K562 (cell line): ENCODE data around the gene NIPBL. TPM values are rescaled to one million over a fixed set of nuclear protein-coding genes. Genes with fewer than 3 reads are reported as not detected.

Experiments used
- ATAC-seq: fragments of 200-7000 bp; cut with Tn5 transposase; 3 replicates; pipeline ENCODE4 v1.9.1; 2020; ENCODE audit warnings: moderate library complexity
- BruUV-seq: library from RNA; stranded (reverse); fragments of 400-500 nt; replicated peaks from 2 replicates; lab custom pipeline; 2021; lab: Mats Ljungman, UMichigan
- CTCF ChIA-PET: fragments of 300-600 bp; formaldehyde crosslinking; extraction: SDS; loops from one replicate; lab custom pipeline; 2021; ENCODE audit warnings: low intra/inter-chr PET ratio; lab: Yijun Ruan, JAX
- POLR2A ChIA-PET: fragments of 300-600, 350-650 bp; sonication (Branson Sonifier 250); formaldehyde crosslinking; extraction: SDS; loops from one replicate; lab custom pipeline; 2021; ENCODE audit warnings: antibody characterized with exemption, inconsistent platforms; lab: Yijun Ruan, JAX
- DNase-seq, 4 experiments: peaks; one replicate each; pipeline versions ENCODE4 v3.0.0 to v3.0.0-alpha.2; 2011 to 2018; ENCODE audit warnings: low spot score in 3 of 4, mixed read lengths in 3 of 4; ENCODE audit errors: extremely low read depth in 1 of 4
- FAIRE-seq: peaks from 2 replicates; lab custom pipeline; 2011; peaks lifted over from hg19 to GRCh38; lab: Jason Lieb, UNC
- H2AFZ ChIP-seq: 2 replicates; pipeline ENCODE4 v1.6.0; 2011; ENCODE audit warnings: low read depth, low read length, control low read depth, inconsistent platforms
- H3K27ac ChIP-seq: fragments of 200-600 bp; 3 replicates; pipeline ENCODE4 v1.8.0; 2011; ENCODE audit warnings: low read depth, mild to moderate bottlenecking, control low read depth, inconsistent platforms, low read length, moderate library complexity, mixed read lengths; ENCODE audit errors: extremely low read depth
- H3K27me3 ChIP-seq, 2 experiments: fragments of 300-600 bp in 1 of 2; 2 replicates in 1 of 2; 3 replicates in 1 of 2; pipeline versions ENCODE4 v1.6.0 to v1.8.0; 2011; ENCODE audit warnings: inconsistent platforms in 2 of 2, low read length in 2 of 2, mild to moderate bottlenecking in 1 of 2, mixed read lengths in 1 of 2, moderate library complexity in 1 of 2; ENCODE audit not compliant: control insufficient read depth in 2 of 2, insufficient read depth in 2 of 2
- H3K36me3 ChIP-seq: fragments of 300-600 bp; 3 replicates; pipeline ENCODE4 v1.8.0; 2011; ENCODE audit warnings: mild to moderate bottlenecking, low read length, inconsistent platforms; ENCODE audit not compliant: control insufficient read depth, insufficient read depth
- H3K4me1 ChIP-seq, 2 experiments: fragments of 200-600 bp in 1 of 2; replicated peaks in 1 of 2; 2 replicates in 1 of 2; 3 replicates in 1 of 2; pipeline versions ENCODE4 v1.5.1 to v1.8.0; 2011; ENCODE audit warnings: inconsistent platforms in 2 of 2, low read length in 2 of 2, mild to moderate bottlenecking in 1 of 2, mixed read lengths in 1 of 2, moderate library complexity in 1 of 2; ENCODE audit not compliant: control insufficient read depth in 2 of 2, insufficient read depth in 2 of 2
- H3K4me2 ChIP-seq: 2 replicates; pipeline ENCODE4 v1.6.1; 2011; ENCODE audit warnings: low read length, control low read depth, inconsistent platforms, mixed read lengths; ENCODE audit not compliant: insufficient read depth
- H3K4me3 ChIP-seq: fragments of 200-600 bp; sonication (generic), shearing (Covaris generic); 2 replicates; pipeline ENCODE4 v1.5.1; 2016; ENCODE audit warnings: control low read depth, inconsistent platforms
- H3K79me2 ChIP-seq: fragments of 200-600 bp; 3 replicates; pipeline ENCODE4 v1.8.0; 2011; ENCODE audit warnings: low read length, inconsistent platforms; ENCODE audit not compliant: control insufficient read depth, insufficient read depth
- H3K9ac ChIP-seq, 2 experiments: 2 replicates each; pipeline versions ENCODE4 v1.6.0 to v1.6.1; 2011; ENCODE audit warnings: low read depth in 2 of 2, low read length in 2 of 2, control low read depth in 1 of 2, inconsistent platforms in 1 of 2, mild to moderate bottlenecking in 1 of 2, mixed read lengths in 1 of 2; ENCODE audit not compliant: insufficient read depth in 1 of 2
- H3K9me1 ChIP-seq: one replicate; pipeline ENCODE4 v1.6.0; 2011; ENCODE audit warnings: inconsistent platforms, mild to moderate bottlenecking, low read length, moderate library complexity; ENCODE audit not compliant: control insufficient read depth, insufficient read depth
- H3K9me3 ChIP-seq: replicated peaks from 2 replicates; pipeline ENCODE4 v1.5.1; 2011; ENCODE audit warnings: low read depth, low read length, inconsistent platforms; ENCODE audit not compliant: control insufficient read depth, insufficient read depth
- H4K20me1 ChIP-seq: replicated peaks from 2 replicates; pipeline ENCODE4 v1.6.1; 2011; ENCODE audit warnings: low read length, inconsistent platforms, mixed read lengths; ENCODE audit not compliant: control insufficient read depth, insufficient read depth
- ATF1 ChIP-seq, 2 experiments: fragments of 450-650 bp in 1 of 2; IDR thresholded peaks; 2 replicates each; pipeline ENCODE4 v1.6.1; 2016; ENCODE audit warnings: missing compliant biosample characterization in 1 of 2, missing genetic modification characterization in 1 of 2
- GABPB1 ChIP-seq: sonication (generic); formaldehyde crosslinking; IDR thresholded peaks from 2 replicates; pipeline ENCODE4 v1.8.0; 2022; ENCODE audit warnings: mild to moderate bottlenecking, missing genetic modification reagents
- GTF2F1 ChIP-seq: IDR thresholded peaks from 2 replicates; pipeline ENCODE4 v1.6.1; 2011; ENCODE audit warnings: low read depth, low read length, improper control_type of control experiment
- HDAC8 ChIP-seq: fragments of 450-650 bp; IDR thresholded peaks from 2 replicates; pipeline ENCODE4 v1.6.1; 2016; ENCODE audit warnings: mild to moderate bottlenecking, missing genetic modification characterization, moderate library complexity, missing compliant biosample characterization
- HMGN3 ChIP-seq: IDR thresholded peaks from 2 replicates; pipeline ENCODE4 v1.6.1; 2011; ENCODE audit warnings: borderline replicate concordance, low read depth, mild to moderate bottlenecking, mixed read lengths, low read length; ENCODE audit not compliant: insufficient read length; ENCODE audit errors: extremely low read depth
- MBD1 ChIP-seq: fragments of 250-450 bp; sonication (Bioruptor Pico); IDR thresholded peaks from 2 replicates; pipeline ENCODE4 v1.8.0; 2022; ENCODE audit warnings: inconsistent platforms
- NFXL1 ChIP-seq: fragments of 450-650 bp; formaldehyde crosslinking; IDR thresholded peaks from 2 replicates; pipeline ENCODE4 v1.4.0; 2021; ENCODE audit warnings: mild to moderate bottlenecking
- PCBP2 ChIP-seq: fragments of 200-400 bp; formaldehyde crosslinking; IDR thresholded peaks from 2 replicates; pipeline ENCODE4 v1.6.1; 2018; ENCODE audit warnings: low read length, low read depth, mild to moderate bottlenecking, moderate library complexity; ENCODE audit not compliant: poor library complexity, severe bottlenecking
- RBM14 ChIP-seq: fragments of 200-400 bp; formaldehyde crosslinking; IDR thresholded peaks from 2 replicates; pipeline ENCODE4 v1.6.1; 2018; ENCODE audit warnings: low read depth, mild to moderate bottlenecking, low read length, moderate library complexity, borderline replicate concordance; ENCODE audit not compliant: insufficient read depth
- SREBF1 ChIP-seq: fragments of 150-350 bp; IDR thresholded peaks from 2 replicates; pipeline ENCODE4 v1.6.1; 2014; ENCODE audit warnings: antibody characterized with exemption, low read depth, low read length, borderline replicate concordance
- TEAD4 ChIP-seq, 2 experiments: sonication (generic) in 1 of 2; formaldehyde crosslinking in 1 of 2; IDR thresholded peaks; 2 replicates each; pipeline versions ENCODE4 v1.6.1 to v1.8.0; 2012 to 2022; ENCODE audit warnings: borderline replicate concordance in 1 of 2, inconsistent platforms in 1 of 2, low read length in 1 of 2, mild to moderate bottlenecking in 1 of 2, missing genetic modification reagents in 1 of 2
- ZKSCAN3 ChIP-seq: fragments of 250-450 bp; sonication (Bioruptor Pico); IDR thresholded peaks from 2 replicates; pipeline ENCODE4 v1.4.0; 2020
- ZNF398 ChIP-seq: fragments of 250-450 bp; sonication (Bioruptor Pico); IDR thresholded peaks from 2 replicates; pipeline ENCODE4 v1.8.0; 2021; ENCODE audit warnings: moderate library complexity, mild to moderate bottlenecking, inconsistent platforms
- whole genome bisulfite sequencing: fragments of 100-300 bp; shearing (Covaris generic); methylation state at CpG from one replicate; pipeline ENCODE4 v1.1.6; 2016; ENCODE audit warnings: low coverage, mixed read lengths; ENCODE audit not compliant: insufficient coverage; ENCODE audit errors: missing lambda C conversion rate; 5-methylcytosine and 5-hydroxymethylcytosine counted together
- in situ Hi-C: fragments of 300-500 bp; cut with MboI; formaldehyde crosslinking; loops from 4 replicates; pipeline ENCODE4 v1.15.0; 2018; ENCODE audit warnings: inconsistent platforms, mixed read lengths
- intact Hi-C: fragments of 100-400 bp; cut with micrococcal nuclease; formaldehyde crosslinking; loops from 2 replicates; pipeline ENCODE4 v1.14.2; 2022
- polyA plus RNA-seq, 8 experiments: library from polyadenylated mRNA; depleted of rRNA in 4 of 8; stranded (reverse) in 5 of 8; unstranded in 3 of 8; fragments of >200 nt; fragmentation: Nextera tagmentation in 2 of 8; fragmentation: Illumina TruSeq in 1 of 8; extraction: Ambion mirVana in 2 of 8; extraction: Trizol in 1 of 8; gene quantifications; 2 replicates each; pipeline versions ENCODE4 v1.2.1 to v1.2.3, GENCODE V29; 2011 to 2014; ENCODE audit warnings: inconsistent platforms in 1 of 8, missing spikeins in 1 of 8
- total RNA-seq, 7 experiments: library from RNA; depleted of rRNA in 6 of 7; stranded (reverse); fragments of >200 nt in 6 of 7; fragmentation: Illumina TruSeq in 2 of 7; extraction: Trizol in 2 of 7; gene quantifications; 2 replicates each; pipeline versions ENCODE4 v1.2.1 to v1.2.3, GENCODE V29; 2011 to 2021; ENCODE audit warnings: low replicate concordance in 1 of 7

NIPBL gene
- total and polyA plus RNA-seq, 9 of the 15 experiments (the other 6 are each of a cell fraction or from before 2014, with no cell fraction given) = 12.9 to 56.7 (median 38.9) TPM

- ChIA-PET CTCF (no interaction called here), POLR2A (no interaction called here)
- H3K4me2 ChIP-seq = no peak overlapping the region
- peaks cover 12% of the 10 kb centered on the region; the same call in 1 of the 2 replicates for H4K20me1 ChIP-seq
- no peaks in the 10 kb centered on the region for H3K9me1 ChIP-seq
- DNase-seq = no peak
- no peak overlapping the region for H3K4me3 ChIP-seq
- no peak overlapping the region for H2AFZ ChIP-seq
- no peak for ATAC-seq
- H3K4me1 ChIP-seq = no peaks in the 10 kb centered on the region
- 94% methylated on average over 1 of the region's 1 CpG for WGBS
- H3K27me3 ChIP-seq = no peaks in the 10 kb centered on the region
- intact Hi-C loops (no loop called here), in situ Hi-C loops (no loop called here)
- H3K36me3 ChIP-seq = no peaks in the 10 kb centered on the region
- no peaks in the 10 kb centered on the region for H3K9me3 ChIP-seq
- TF ChIP-seq TEAD4 (IDR thresholded peaks at IDR 0.05; ENCODE audit: low read length) (no peak), TEAD4 (CRISPR knock-in tag; IDR thresholded peaks at IDR 0.05; ENCODE audit: borderline replicate concordance) (no peak), ZNF398 (no peak), HMGN3 (no peak), GTF2F1 (no peak), ZKSCAN3 (CRISPR knock-in tag) (no peak), NFXL1 (CRISPR knock-in tag) (no peak), ATF1 (CRISPR knock-in tag; IDR thresholded peaks at IDR 0.05) (no peak), ATF1 (tag; IDR thresholded peaks at IDR 0.05) (no peak), RBM14 (no peak), GABPB1 (CRISPR knock-in tag) (no peak), MBD1 (CRISPR knock-in tag) (no peak), PCBP2 (no peak), HDAC8 (tag) (no peak), SREBF1 (no peak)
- FAIRE-seq = no peak
- no TSS peak for BruUV-seq
- no peak overlapping the region for H3K27ac ChIP-seq
- H3K9ac ChIP-seq = no peak overlapping the region
- H3K79me2 ChIP-seq = peaks cover 99% of the 10 kb centered on the region
Measured at GRCh38 chr5:36897616-36898015, 21.0 kb downstream of the NIPBL start.
